Nephron (organoid): ENCODE results near the gene AP2A2.
A peak's percentile ranks its signal among the peaks of the same experiment; 100 is the strongest.

Experiments used
- H3K27ac Mint-ChIP-seq, 3 experiments: 2 replicates each; pipeline ENCODE4 v1.8.0; 2020; ENCODE audit warnings: mixed read lengths in 3 of 3, mild to moderate bottlenecking in 2 of 3, moderate library complexity in 1 of 3
- H3K27me3 Mint-ChIP-seq: 2 replicates; pipeline ENCODE4 v1.8.0; 2021; ENCODE audit warnings: low read depth, mild to moderate bottlenecking, moderate library complexity, mixed read lengths
- H3K36me3 Mint-ChIP-seq: 2 replicates; pipeline ENCODE4 v1.8.0; 2020; ENCODE audit warnings: low read depth, mixed read lengths
- H3K4me1 Mint-ChIP-seq: 2 replicates; pipeline ENCODE4 v1.8.0; 2020; ENCODE audit warnings: mixed read lengths
- H3K4me3 Mint-ChIP-seq, 3 experiments: 2 replicates each; pipeline ENCODE4 v1.8.0; 2020; ENCODE audit warnings: mild to moderate bottlenecking in 3 of 3, mixed read lengths in 3 of 3, moderate library complexity in 2 of 3
- H3K9me3 Mint-ChIP-seq: 2 replicates; pipeline ENCODE4 v1.8.0; 2020; ENCODE audit warnings: mixed read lengths
- CTCF ChIP-seq, 3 experiments: fragments of 200-600 bp; sonication (generic); IDR thresholded peaks; one replicate each; pipeline ENCODE4 v1.5.0; 2021; ENCODE audit warnings: antibody characterized with exemption in 3 of 3; ENCODE audit not compliant: unreplicated experiment in 3 of 3

Gene AP2A2

GRCh38 chr11:1048375-1049070, 122.9 kb downstream of the AP2A2 start:
- H3K36me3 Mint-ChIP-seq, result no peaks in the 10 kb centered on the region
- TF ChIP-seq CTCF (IDR thresholded peaks at IDR 0.05; ENCODE audit: unreplicated experiment in 3 of 3), result no peak
- H3K27ac Mint-ChIP-seq, result no peak overlapping the region
- H3K27me3 Mint-ChIP-seq, result peaks cover 28% of the 10 kb centered on the region
- no peaks in the 10 kb centered on the region for H3K4me1 Mint-ChIP-seq
- H3K4me3 Mint-ChIP-seq, result no peak overlapping the region
- H3K9me3 Mint-ChIP-seq, result no peaks in the 10 kb centered on the region

DNA sequence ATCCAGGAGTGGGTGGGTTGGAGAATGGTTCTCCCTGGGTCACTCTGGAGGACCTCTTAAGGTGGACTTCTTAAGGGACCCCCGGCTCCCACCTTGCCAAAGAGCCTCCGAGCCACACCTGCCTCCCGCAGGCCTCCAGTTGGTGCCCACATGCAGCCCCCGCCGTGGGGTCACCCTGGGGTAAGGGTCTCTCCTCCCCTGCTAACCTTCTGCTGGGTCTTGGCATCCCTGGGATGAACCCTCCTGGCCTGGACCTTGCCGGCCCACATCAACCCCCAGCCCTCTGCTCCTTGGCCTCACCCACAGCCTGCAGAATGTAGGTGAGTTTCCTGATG, 123.4 kb downstream of the AP2A2 start:
- H3K4me3 Mint-ChIP-seq, result no peak overlapping the region
- no peaks in the 10 kb centered on the region for H3K36me3 Mint-ChIP-seq
- H3K9me3 Mint-ChIP-seq, result no peaks in the 10 kb centered on the region
- no peaks in the 10 kb centered on the region for H3K4me1 Mint-ChIP-seq
- H3K27ac Mint-ChIP-seq, result no peak overlapping the region
- no peak for TF ChIP-seq CTCF (IDR thresholded peaks at IDR 0.05; ENCODE audit: unreplicated experiment in 3 of 3)
- H3K27me3 Mint-ChIP-seq, result peaks cover 24% of the 10 kb centered on the region

DNA sequence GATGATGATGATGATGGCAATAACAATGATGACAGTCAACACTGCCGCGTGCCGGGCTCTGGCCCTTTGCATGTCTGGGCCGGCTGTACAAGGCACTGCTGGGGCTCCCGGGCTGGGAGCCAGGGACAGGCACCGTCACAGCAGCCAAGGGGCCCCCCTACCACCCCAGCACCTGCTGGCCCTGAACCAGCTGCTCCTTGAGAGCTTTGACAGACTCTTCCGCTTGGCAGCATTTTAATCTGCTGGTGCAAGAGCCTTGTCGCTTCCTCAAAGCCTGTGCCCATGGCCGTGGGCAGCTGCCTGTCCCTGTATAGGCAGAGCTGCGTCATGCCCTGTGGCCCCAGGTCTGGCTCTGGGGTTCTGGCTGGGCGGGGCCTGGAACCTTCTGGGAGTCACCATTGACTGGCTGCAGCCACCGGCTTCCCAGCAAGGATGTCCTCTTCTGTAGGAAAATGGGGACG, 123.8 kb downstream of the AP2A2 start:
- no peaks in the 10 kb centered on the region for H3K36me3 Mint-ChIP-seq
- no peaks in the 10 kb centered on the region for H3K4me1 Mint-ChIP-seq
- H3K27ac Mint-ChIP-seq, result no peak overlapping the region
- no peak overlapping the region for H3K4me3 Mint-ChIP-seq
- no peaks in the 10 kb centered on the region for H3K9me3 Mint-ChIP-seq
- peaks cover 22% of the 10 kb centered on the region for H3K27me3 Mint-ChIP-seq
- TF ChIP-seq CTCF (IDR thresholded peaks at IDR 0.05; ENCODE audit: unreplicated experiment in 3 of 3), result no peak

- TF ChIP-seq CTCF (IDR thresholded peaks at IDR 0.05; ENCODE audit: unreplicated experiment in 3 of 3), result no peak
- no peak overlapping the region for H3K4me3 Mint-ChIP-seq
- peaks cover 16% of the 10 kb centered on the region for H3K27me3 Mint-ChIP-seq
- H3K36me3 Mint-ChIP-seq, result no peaks in the 10 kb centered on the region
- no peaks in the 10 kb centered on the region for H3K4me1 Mint-ChIP-seq
- no peak overlapping the region for H3K27ac Mint-ChIP-seq
- no peaks in the 10 kb centered on the region for H3K9me3 Mint-ChIP-seq
Measured at GRCh38 chr11:1049911-1050580, 124.4 kb downstream of the AP2A2 start.

DNA sequence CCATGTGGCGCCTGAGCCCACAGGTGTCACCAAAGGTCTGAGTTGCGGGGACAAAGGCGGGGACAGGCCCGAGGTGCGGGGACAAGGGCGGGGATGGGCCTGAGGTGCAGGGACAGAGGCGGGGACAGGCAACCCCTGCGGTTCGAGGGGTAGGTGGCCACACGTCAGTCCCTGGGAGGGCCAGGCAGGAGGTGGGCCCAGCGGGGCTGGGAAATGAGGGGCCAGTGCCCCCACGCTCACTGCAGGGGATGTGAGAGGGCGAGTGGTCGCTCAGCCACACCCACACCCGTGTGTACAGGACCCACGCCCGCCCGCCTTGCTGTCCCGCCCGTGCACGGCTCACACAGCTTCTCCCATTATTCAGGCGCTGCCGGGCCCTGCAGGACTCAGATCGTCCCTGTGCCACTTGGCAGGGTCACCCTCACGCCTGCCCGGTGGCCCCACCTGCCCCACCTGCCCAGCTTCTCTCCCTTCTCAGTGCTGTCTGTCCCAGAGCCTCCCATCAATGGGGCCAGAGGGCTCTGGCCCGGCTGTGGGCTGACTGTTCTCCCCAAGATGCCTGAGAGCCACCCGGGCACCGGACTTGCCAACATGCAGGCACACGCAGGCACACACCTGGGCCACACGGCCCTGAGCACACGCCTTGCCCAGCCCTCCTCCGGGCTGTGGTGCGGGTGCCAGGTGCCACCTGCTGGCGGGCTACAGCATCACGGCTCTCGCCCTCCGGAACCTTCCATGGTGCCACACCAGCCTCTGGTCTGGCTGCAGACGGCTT, 125.1 kb downstream of the AP2A2 start:
- H3K4me1 Mint-ChIP-seq, result no peaks in the 10 kb centered on the region
- no peak overlapping the region for H3K4me3 Mint-ChIP-seq
- H3K36me3 Mint-ChIP-seq, result no peaks in the 10 kb centered on the region
- peaks cover 20% of the 10 kb centered on the region for H3K27me3 Mint-ChIP-seq
- peak; percentile 84 to 88 (median 87) for TF ChIP-seq CTCF (IDR thresholded peaks at IDR 0.05; ENCODE audit: unreplicated experiment in 3 of 3)
- H3K27ac Mint-ChIP-seq, result no peak overlapping the region
- no peaks in the 10 kb centered on the region for H3K9me3 Mint-ChIP-seq
